Right lobe of liver (tissue), 4 donors: Measurements from ENCODE around the gene BSND.

Experiments used
- POLR2A ChIP-seq: fragments of 450-650 bp; IDR thresholded peaks from one replicate; pipeline ENCODE4 v1.6.1; 2017; ENCODE audit warnings: antibody characterized with exemption, mild to moderate bottlenecking
- TF ChIP-seq, protein P1 (sequence below), 4 donors: fragments of 200-600 bp in 3 of 4; fragments of 450-650 bp in 1 of 4; IDR thresholded peaks; one replicate each; pipeline versions ENCODE4 v1.5.1 to v1.8.0; 2016 to 2022; ENCODE audit warnings: antibody characterized with exemption in 4 of 4, mild to moderate bottlenecking in 2 of 4
- donor health status: DM: no; HTN: no; CAD: no.
- donor health status: DM: no; HTN: no; CAD: no.
- donor health status: DM: no; HTN: yes; CAD: no.

DNA sequence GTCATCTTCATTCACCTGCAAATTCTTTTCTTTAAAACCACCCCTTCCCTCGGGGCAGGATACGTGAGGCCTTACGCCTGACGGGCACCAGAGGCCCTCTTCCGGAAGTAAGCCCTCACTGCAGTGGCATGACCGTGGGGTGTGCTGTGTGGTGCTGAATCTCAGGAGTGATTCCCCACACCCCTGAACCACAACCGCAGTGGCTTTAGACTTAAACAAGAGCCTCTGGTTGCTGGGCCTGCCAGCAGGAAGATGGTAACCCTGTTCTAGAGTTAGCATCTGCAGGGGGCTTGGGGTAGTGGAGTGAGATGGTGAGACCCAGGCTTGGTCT is 12.1 kb downstream of the BSND start:
- no peak for TF ChIP-seq POLR2A
- TF ChIP-seq, protein P1, sequence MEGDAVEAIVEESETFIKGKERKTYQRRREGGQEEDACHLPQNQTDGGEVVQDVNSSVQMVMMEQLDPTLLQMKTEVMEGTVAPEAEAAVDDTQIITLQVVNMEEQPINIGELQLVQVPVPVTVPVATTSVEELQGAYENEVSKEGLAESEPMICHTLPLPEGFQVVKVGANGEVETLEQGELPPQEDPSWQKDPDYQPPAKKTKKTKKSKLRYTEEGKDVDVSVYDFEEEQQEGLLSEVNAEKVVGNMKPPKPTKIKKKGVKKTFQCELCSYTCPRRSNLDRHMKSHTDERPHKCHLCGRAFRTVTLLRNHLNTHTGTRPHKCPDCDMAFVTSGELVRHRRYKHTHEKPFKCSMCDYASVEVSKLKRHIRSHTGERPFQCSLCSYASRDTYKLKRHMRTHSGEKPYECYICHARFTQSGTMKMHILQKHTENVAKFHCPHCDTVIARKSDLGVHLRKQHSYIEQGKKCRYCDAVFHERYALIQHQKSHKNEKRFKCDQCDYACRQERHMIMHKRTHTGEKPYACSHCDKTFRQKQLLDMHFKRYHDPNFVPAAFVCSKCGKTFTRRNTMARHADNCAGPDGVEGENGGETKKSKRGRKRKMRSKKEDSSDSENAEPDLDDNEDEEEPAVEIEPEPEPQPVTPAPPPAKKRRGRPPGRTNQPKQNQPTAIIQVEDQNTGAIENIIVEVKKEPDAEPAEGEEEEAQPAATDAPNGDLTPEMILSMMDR (IDR thresholded peaks at IDR 0.05) = no peak
